Neuron (in vitro differentiated cells): Measurements from ENCODE around the gene RNF175.

Experiments used
- H2AFZ ChIP-seq: one replicate; pipeline ENCODE4 v1.6.1; 2013; ENCODE audit warnings: low read depth, mild to moderate bottlenecking, inconsistent platforms, low read length, moderate library complexity
- H3K27me3 ChIP-seq: one replicate; pipeline ENCODE4 v1.6.1; 2013; ENCODE audit warnings: low read length; ENCODE audit not compliant: insufficient read depth
- H3K36me3 ChIP-seq: one replicate; pipeline ENCODE4 v1.6.1; 2013; ENCODE audit warnings: low read length; ENCODE audit not compliant: insufficient read depth
- H3K4me1 ChIP-seq: one replicate; pipeline ENCODE4 v1.6.1; 2013; ENCODE audit warnings: low read length; ENCODE audit not compliant: insufficient read depth
- H3K4me3 ChIP-seq: 2 replicates; pipeline ENCODE4 v1.5.1; 2013; ENCODE audit warnings: mild to moderate bottlenecking, low read length, moderate library complexity
- H3K9me3 ChIP-seq: one replicate; pipeline ENCODE4 v1.6.1; 2013; ENCODE audit warnings: low read length

The RNF175 gene

DNA sequence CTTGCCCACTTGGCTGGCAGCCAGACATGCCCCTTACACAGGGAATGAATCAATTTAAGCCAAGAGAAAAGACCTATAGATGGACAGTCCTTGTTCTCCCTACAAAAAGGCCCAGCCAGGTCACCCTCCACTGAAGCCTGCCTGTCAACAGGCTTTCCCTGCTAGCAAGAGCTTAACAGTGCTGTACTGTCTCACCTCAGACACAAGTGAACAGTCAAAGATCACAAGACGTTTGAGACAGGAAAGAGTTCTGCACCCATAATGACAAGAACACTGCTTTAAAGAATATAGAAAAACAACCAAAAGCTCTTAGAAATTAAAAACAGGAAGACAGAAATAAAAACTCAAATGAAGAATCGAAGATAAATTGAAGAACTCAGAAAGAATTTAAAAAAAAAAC, 4.6 kb downstream of the RNF175 start:
- peaks cover 18% of the 10 kb centered on the region for H3K9me3 ChIP-seq
- H3K27me3 ChIP-seq, result no peaks in the 10 kb centered on the region
- H2AFZ ChIP-seq, result no peak overlapping the region
- H3K36me3 ChIP-seq, result no peaks in the 10 kb centered on the region
- no peak overlapping the region for H3K4me3 ChIP-seq
- peaks cover 16% of the 10 kb centered on the region for H3K4me1 ChIP-seq

DNA sequence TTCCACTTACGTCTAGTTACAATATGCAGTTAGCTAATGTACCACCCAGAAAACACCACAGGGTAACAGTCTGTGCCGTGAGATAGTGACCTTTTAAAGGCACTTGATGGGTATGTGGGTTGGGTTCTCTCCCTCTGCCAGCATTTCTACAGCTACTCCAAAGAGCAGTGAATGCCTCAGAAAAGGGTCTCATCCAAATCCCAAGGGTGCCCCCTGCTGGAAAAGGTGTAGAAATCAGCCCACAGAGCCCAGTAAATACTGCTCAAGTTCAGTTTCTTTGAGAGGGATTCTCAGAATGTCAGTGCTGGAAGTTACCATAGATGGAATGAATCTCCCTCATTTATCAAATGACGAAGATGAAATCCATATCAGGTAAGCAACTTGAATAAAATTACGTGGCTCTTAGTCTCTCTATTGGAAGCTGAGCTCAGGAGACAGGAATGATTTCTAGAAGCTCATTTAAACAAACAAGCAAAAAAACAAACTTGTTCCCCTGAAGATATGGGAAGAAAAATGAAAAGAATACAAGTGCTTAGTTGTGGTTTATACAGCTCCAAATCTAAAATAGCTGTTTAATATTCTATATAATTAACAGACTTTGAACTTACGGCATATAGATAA, 9.5 kb downstream of the RNF175 start:
- H3K4me1 ChIP-seq, result no peaks in the 10 kb centered on the region
- H2AFZ ChIP-seq, result no peak overlapping the region
- H3K27me3 ChIP-seq, result no peaks in the 10 kb centered on the region
- H3K4me3 ChIP-seq, result no peak overlapping the region
- peaks cover 13% of the 10 kb centered on the region for H3K9me3 ChIP-seq
- peaks cover 6% of the 10 kb centered on the region for H3K36me3 ChIP-seq

DNA sequence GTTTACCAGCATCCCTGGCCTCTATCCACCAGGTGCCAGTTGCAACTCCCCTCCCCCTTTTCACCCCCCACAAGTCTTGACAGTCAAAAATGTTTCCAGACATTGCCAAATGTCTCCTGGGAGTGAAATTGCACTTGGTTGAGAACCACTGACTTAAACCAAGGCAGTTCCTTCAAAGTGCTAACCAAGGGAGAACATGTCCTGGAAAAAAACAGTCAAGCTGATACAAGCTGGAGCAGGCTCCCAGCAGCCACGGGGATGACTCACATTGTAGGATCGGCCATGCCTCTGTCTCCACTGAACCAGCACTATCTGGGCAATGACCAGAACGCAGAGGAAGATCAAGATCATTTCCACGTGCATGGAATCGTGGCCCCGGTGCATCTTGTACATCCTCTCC, 11.4 kb downstream of the RNF175 start:
- Histone ChIP-seq H3K4me3 (no peak overlapping the region), H3K36me3 (peaks cover 10% of the 10 kb centered on the region), H3K27me3 (no peaks in the 10 kb centered on the region), H2AFZ (no peak overlapping the region), H3K9me3 (peaks cover 2% of the 10 kb centered on the region), H3K4me1 (no peaks in the 10 kb centered on the region)

DNA sequence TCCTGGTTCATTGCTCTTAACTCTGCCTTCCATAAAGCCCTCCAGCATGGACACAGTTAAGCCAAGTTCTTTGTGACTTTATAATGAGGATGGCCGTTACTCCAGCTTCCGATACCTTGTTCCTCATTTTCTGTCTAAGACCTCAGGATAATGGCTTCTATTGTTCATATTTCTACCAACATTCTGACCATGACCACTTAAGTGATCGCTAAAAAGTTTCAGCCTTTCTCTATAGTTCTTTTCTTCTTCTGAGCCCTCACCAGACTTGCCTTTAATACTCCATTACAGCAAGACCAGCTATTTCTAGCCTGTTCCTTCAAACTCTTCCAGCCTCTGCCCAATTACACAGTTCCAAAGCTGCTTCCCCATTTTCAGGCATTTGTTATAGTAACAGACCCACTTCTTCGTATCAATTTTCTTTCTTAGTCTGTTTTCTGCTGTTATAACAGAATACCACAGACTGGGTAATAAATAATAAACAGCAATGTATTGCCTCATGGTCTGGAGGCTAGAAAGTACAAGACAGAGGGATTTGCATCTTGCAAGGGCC, 12.3 kb downstream of the RNF175 start:
- Histone ChIP-seq H2AFZ (no peak overlapping the region), H3K27me3 (no peaks in the 10 kb centered on the region), H3K4me3 (no peak overlapping the region), H3K9me3 (no peaks in the 10 kb centered on the region), H3K4me1 (no peaks in the 10 kb centered on the region), H3K36me3 (peaks cover 10% of the 10 kb centered on the region)

DNA sequence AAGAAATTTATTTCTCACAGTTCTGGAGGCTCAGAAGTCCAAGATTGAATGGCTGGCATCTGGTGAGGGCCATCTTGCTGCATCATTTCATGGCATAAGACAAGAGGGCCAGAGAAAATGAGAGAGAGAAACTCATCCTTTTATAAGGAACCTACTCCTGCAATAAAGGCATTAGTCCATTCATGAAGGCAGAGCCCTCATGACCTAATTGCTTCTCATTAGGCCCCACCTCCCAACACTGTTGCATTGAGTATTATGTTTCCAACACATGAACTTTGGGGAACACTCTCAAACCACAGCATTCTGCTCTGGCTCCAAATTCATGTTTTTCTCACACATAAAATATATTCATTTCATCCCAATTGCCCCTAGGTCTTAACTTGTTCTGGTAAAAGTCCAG, 14.2 kb downstream of the RNF175 start:
- Histone ChIP-seq H3K36me3 (peaks cover 10% of the 10 kb centered on the region), H3K27me3 (no peaks in the 10 kb centered on the region), H3K4me1 (no peaks in the 10 kb centered on the region), H3K4me3 (no peak overlapping the region), H3K9me3 (peaks cover 9% of the 10 kb centered on the region), H2AFZ (no peak overlapping the region)

DNA sequence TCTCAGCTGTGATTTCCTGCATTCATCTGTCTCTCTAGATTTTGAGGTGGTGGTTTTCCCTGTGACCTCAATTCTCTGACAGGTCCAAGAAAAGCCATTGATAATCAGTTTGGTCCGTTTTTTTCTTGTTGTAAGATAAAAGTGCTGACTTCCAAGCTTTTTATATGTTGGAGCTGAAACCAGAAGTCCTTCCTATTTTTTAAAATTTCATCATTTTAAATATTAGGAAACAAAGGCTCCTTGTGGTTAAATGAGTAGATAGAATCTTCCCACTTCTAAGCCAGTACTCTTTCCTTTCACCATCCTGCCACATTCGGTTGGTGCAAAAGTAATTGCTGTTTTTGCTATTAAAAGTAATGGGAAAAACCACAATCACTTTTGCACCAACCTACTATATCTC, 18.3 kb downstream of the RNF175 start:
- Histone ChIP-seq H2AFZ (no peak overlapping the region), H3K4me1 (no peaks in the 10 kb centered on the region), H3K27me3 (no peaks in the 10 kb centered on the region), H3K4me3 (no peak overlapping the region), H3K36me3 (peaks cover 10% of the 10 kb centered on the region), H3K9me3 (peaks cover 13% of the 10 kb centered on the region)

DNA sequence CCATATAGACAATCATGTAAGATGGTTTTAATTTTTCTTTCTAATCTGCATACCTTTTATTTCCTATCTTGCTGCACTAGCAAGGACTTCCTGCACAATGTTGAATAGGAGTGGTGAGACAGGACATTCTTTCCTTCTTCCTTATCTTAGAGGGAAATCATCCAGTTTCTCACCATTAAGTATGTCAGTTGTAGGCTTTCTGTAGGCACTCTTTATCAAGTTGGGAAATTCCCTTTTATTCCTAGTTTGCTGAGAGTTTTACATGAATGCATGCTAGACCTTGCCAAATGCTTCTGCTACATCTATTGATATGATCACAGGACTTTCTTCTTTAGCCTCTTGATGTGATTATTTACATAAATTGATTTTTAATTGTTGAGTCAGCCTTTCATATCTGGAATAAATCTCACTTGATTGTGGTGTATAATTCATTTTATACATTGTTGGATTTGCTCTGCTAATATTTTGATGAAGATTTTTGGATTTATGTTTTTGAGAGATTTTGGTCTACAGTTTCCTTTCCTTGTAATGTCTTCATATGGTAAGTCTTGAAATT, 23.8 kb downstream of the RNF175 start:
- no peaks in the 10 kb centered on the region for H3K27me3 ChIP-seq
- H3K36me3 ChIP-seq, result no peaks in the 10 kb centered on the region
- no peak overlapping the region for H3K4me3 ChIP-seq
- peaks cover 8% of the 10 kb centered on the region for H3K9me3 ChIP-seq
- no peaks in the 10 kb centered on the region for H3K4me1 ChIP-seq
- H2AFZ ChIP-seq, result no peak overlapping the region

DNA sequence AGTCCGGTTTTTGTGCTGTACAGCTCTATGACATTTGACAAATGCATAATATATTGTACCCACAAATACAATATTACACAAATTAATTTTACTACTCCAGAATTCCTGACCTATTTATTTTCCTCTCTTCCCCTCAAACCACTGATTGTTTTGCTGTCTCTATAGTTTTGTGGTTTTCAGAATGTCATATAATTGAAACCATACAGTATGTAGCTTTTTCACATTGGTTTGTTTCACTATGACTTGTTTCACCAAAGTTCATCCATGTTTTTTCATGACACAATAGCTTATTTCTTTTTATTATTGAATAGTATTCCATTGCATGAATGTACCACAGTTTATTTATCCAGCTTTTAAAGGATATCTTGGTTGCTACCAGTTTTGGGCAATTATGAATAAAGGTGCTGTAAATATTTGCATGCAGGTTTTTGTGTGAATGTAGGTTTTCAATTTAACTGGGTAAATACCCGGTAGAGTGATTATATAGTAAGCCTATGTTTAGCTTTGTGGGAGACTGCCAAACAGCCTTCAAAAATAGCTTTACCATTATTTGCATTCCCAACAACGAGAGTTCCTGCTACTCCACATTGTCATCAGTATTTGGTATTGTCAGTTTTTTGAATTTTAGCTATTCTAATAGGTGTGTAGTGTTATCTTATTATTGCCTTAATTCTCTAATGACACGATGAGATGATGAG, 25.9 kb downstream of the RNF175 start:
- peaks cover 4% of the 10 kb centered on the region for H3K9me3 ChIP-seq
- H3K4me3 ChIP-seq, result no peak overlapping the region
- no peaks in the 10 kb centered on the region for H3K36me3 ChIP-seq

DNA sequence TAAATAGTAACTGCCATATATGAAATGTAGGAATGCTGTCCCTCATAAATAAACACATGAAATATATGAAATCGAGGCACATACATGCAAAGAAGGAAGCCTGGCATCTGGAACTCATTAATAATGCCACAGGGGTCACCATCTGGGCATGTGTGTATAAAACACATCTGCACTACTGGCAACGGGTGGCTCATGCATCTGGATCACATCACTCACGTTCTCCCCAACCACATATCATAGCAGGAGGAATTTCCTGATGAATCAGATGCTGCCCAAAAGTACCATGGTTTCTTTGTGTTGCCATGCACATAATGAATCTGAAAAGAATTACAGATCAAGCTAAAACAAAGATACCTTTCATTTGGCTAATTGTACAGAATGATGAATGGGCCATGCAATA, 28.6 kb downstream of the RNF175 start:
- Histone ChIP-seq H3K4me3 (no peak overlapping the region), H3K36me3 (no peaks in the 10 kb centered on the region), H2AFZ (no peak overlapping the region), H3K27me3 (no peaks in the 10 kb centered on the region), H3K4me1 (peaks cover 4% of the 10 kb centered on the region), H3K9me3 (no peaks in the 10 kb centered on the region)

More for the DNA sequence above, 25.9 kb downstream of the RNF175 start:
- Histone ChIP-seq H2AFZ (no peak overlapping the region), H3K4me1 (peaks cover 4% of the 10 kb centered on the region), H3K27me3 (no peaks in the 10 kb centered on the region)

DNA sequence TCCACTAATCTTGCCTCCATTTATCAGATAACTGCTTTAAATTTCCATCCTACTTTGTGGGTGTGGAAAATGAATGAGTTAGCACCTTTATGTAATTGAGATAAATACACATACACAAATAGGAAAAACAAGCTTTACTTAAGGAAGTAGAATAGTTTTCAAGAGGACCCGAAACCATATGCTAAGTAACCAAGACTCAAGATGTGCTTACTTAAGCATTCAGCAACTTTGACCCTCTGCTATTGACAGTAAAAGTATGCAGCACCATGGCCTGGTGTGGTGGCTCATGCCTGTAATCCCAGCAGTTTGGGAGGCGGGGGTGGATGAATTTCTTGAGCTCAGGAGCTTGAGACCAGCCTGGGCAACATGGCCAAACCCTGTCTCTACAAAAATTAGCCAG, 29.9 kb downstream of the RNF175 start:
- Histone ChIP-seq H3K27me3 (no peaks in the 10 kb centered on the region), H3K9me3 (no peaks in the 10 kb centered on the region), H3K4me3 (no peak overlapping the region), H3K4me1 (peaks cover 4% of the 10 kb centered on the region), H2AFZ (no peak overlapping the region), H3K36me3 (no peaks in the 10 kb centered on the region)

DNA sequence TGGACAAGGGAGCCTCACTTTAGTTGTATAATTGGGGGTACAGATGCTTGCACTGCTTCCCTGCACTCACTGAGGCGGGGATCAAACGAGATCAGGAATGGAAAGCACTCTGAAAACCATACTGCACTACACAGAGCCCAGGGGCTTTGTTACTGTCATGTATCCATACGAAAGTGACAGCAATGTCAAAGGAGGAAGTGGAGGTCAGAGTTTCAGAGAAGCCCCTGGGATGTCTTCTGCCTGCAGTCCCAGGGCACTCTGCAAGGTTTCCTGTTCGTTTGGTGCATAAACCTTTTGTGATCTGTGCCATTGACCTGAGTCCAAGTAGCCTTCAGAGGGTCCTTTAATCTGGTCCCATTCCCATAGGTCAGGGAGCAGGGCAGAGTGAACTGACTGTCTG, 31.2 kb downstream of the RNF175 start:
- H3K4me1 ChIP-seq, result peaks cover 4% of the 10 kb centered on the region
- no peaks in the 10 kb centered on the region for H3K9me3 ChIP-seq
- H2AFZ ChIP-seq, result no peak overlapping the region
- no peak overlapping the region for H3K4me3 ChIP-seq
- no peaks in the 10 kb centered on the region for H3K27me3 ChIP-seq
- no peaks in the 10 kb centered on the region for H3K36me3 ChIP-seq

DNA sequence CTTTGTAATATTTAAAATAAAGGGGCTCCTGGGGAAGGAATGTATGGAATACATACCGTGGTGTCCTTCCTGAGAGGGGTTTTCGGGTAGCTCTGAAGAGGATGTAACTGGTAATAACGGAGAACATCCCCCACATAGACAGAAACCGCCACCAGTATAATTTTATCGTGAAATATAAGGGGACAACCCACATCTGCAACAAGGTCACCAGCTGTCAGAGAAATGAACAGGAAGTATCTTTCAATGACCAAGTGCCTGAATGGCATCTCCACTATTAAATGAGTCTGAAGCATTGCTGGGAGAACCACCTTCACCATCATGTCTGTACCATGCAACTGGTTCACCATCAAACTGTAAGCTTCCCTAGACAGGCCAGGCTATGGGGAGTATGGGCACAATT, 31.7 kb downstream of the RNF175 start:
- Histone ChIP-seq H3K4me3 (no peak overlapping the region), H3K27me3 (no peaks in the 10 kb centered on the region), H3K9me3 (no peaks in the 10 kb centered on the region), H2AFZ (no peak overlapping the region), H3K36me3 (no peaks in the 10 kb centered on the region), H3K4me1 (peaks cover 4% of the 10 kb centered on the region)

DNA sequence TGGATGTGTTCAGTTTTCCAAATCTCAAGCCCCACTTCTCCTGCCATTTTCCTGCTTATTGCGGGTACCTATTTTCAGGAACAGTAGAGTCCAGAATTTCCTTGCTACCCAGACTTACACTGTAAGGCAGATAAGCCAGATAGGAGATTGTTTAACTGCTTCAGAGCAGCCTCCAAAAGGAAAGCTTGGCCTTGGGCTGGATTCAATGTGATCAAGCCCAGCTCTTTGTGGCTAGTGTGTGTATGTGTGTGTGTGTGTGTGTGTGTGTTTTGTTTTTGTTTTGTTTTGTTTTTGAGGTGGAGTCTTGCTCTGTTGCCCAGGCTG, 34.0 kb downstream of the RNF175 start:
- H3K27me3 ChIP-seq, result no peaks in the 10 kb centered on the region
- H3K4me3 ChIP-seq, result no peak overlapping the region
- peaks cover 4% of the 10 kb centered on the region for H3K4me1 ChIP-seq
- H3K36me3 ChIP-seq, result no peaks in the 10 kb centered on the region
- no peak overlapping the region for H2AFZ ChIP-seq
- H3K9me3 ChIP-seq, result no peaks in the 10 kb centered on the region
